Measurements from ENCODE around the gene BICC1. TPM values are rescaled to one million over a fixed set of nuclear protein-coding genes. Genes with fewer than 3 reads are reported as not detected.

BICC1 gene
- total and polyA plus RNA-seq, 2 experiments from 2014 or later = 5.8 to 20.4 TPM

GRCh38 chr10:58712982-58713381, 200.3 kb downstream of the BICC1 start:
- Histone ChIP-seq H2AFZ (no peak overlapping the region), H3K27me3 (no peaks in the 10 kb centered on the region), H3K4me1 (ENCODE audit: insufficient read depth) (no peaks in the 10 kb centered on the region), H3K79me2 (no peaks in the 10 kb centered on the region), H3K9me3 (ENCODE audit: low read depth) (no peaks in the 10 kb centered on the region), H3K4me3 (no peak overlapping the region), H3K27ac (no peak overlapping the region), H3K4me2 (no peak overlapping the region), H4K20me1 (ENCODE audit: insufficient read depth, poor library complexity, severe bottlenecking) (no peaks in the 10 kb centered on the region), H3K9me2 (replicated peaks; ENCODE audit: insufficient read depth) (no peaks in the 10 kb centered on the region), H3K36me3 (replicated peaks; ENCODE audit: insufficient read depth, low read depth) (no peaks in the 10 kb centered on the region)
- no peak for DNase-seq (ENCODE audit: low spot score)
- TF ChIP-seq CTCF (IDR thresholded peaks at IDR 0.05; ENCODE audit: poor library complexity) (peak; percentile 15), EZH2phosphoT487 (IDR thresholded peaks at IDR 0.05; ENCODE audit: low read depth, severe bottlenecking, unreplicated experiment) (no peak)
- WGBS (ENCODE audit: low lambda C conversion rate, missing lambda C conversion rate) = 52% methylated on average over 1 of the region's 1 CpG

- Histone ChIP-seq H3K79me2 (no peaks in the 10 kb centered on the region), H3K4me3 (no peak overlapping the region), H3K27ac (no peak overlapping the region), H3K36me3 (replicated peaks; ENCODE audit: insufficient read depth, low read depth) (no peaks in the 10 kb centered on the region), H4K20me1 (ENCODE audit: insufficient read depth, poor library complexity, severe bottlenecking) (no peaks in the 10 kb centered on the region), H3K4me2 (no peak overlapping the region), H3K9me2 (replicated peaks; ENCODE audit: insufficient read depth) (no peaks in the 10 kb centered on the region), H3K4me1 (ENCODE audit: insufficient read depth) (no peaks in the 10 kb centered on the region), H3K27me3 (no peaks in the 10 kb centered on the region), H2AFZ (no peak overlapping the region), H3K9me3 (ENCODE audit: low read depth) (no peaks in the 10 kb centered on the region)
- DNase-seq (ENCODE audit: low spot score) = no peak
- TF ChIP-seq EZH2phosphoT487 (IDR thresholded peaks at IDR 0.05; ENCODE audit: low read depth, severe bottlenecking, unreplicated experiment) (no peak), CTCF (IDR thresholded peaks at IDR 0.05; ENCODE audit: poor library complexity) (no peak), EZH2 (IDR thresholded peaks at IDR 0.05; ENCODE audit: borderline replicate concordance) (no peak)
- WGBS (ENCODE audit: low lambda C conversion rate, missing lambda C conversion rate) = 73% methylated on average over 2 of the region's 2 CpGs
Measured at GRCh38 chr10:58714409-58714808, 201.7 kb downstream of the BICC1 start.

- Histone ChIP-seq H3K27me3 (no peaks in the 10 kb centered on the region), H3K4me3 (no peak overlapping the region), H4K20me1 (ENCODE audit: insufficient read depth, poor library complexity, severe bottlenecking) (no peaks in the 10 kb centered on the region), H3K4me2 (no peak overlapping the region), H3K36me3 (replicated peaks; ENCODE audit: insufficient read depth, low read depth) (no peaks in the 10 kb centered on the region), H3K4me1 (ENCODE audit: insufficient read depth) (no peaks in the 10 kb centered on the region), H3K79me2 (no peaks in the 10 kb centered on the region), H3K9me3 (ENCODE audit: low read depth) (no peaks in the 10 kb centered on the region), H2AFZ (no peak overlapping the region), H3K9me2 (replicated peaks; ENCODE audit: insufficient read depth) (no peaks in the 10 kb centered on the region), H3K27ac (no peak overlapping the region)
- 91% methylated on average over 2 of the region's 2 CpGs for WGBS (ENCODE audit: low lambda C conversion rate, missing lambda C conversion rate)
- TF ChIP-seq EZH2 (IDR thresholded peaks at IDR 0.05; ENCODE audit: borderline replicate concordance) = no peak
- TF ChIP-seq CTCF (IDR thresholded peaks at IDR 0.05; ENCODE audit: poor library complexity) = no peak
- TF ChIP-seq EZH2phosphoT487 (IDR thresholded peaks at IDR 0.05; ENCODE audit: low read depth, severe bottlenecking, unreplicated experiment) = no peak
- DNase-seq (ENCODE audit: low spot score) = no peak
Measured at GRCh38 chr10:58715061-58715460, 202.4 kb downstream of the BICC1 start.

- 69% methylated on average over 13 of the region's 13 CpGs for WGBS (ENCODE audit: low lambda C conversion rate, missing lambda C conversion rate)
- H4K20me1 ChIP-seq (ENCODE audit: insufficient read depth, poor library complexity, severe bottlenecking) = no peaks in the 10 kb centered on the region
- H2AFZ ChIP-seq = no peak overlapping the region
- no peak overlapping the region for H3K4me3 ChIP-seq
- H3K9me2 ChIP-seq (replicated peaks; ENCODE audit: insufficient read depth) = no peaks in the 10 kb centered on the region
- H3K4me1 ChIP-seq (ENCODE audit: insufficient read depth) = no peaks in the 10 kb centered on the region
- no peak for TF ChIP-seq CTCF (IDR thresholded peaks at IDR 0.05; ENCODE audit: poor library complexity)
- TF ChIP-seq EZH2phosphoT487 (IDR thresholded peaks at IDR 0.05; ENCODE audit: low read depth, severe bottlenecking, unreplicated experiment) = no peak
- TF ChIP-seq EZH2 (IDR thresholded peaks at IDR 0.05; ENCODE audit: borderline replicate concordance) = no peak
- no peak overlapping the region for H3K4me2 ChIP-seq
- H3K27ac ChIP-seq = no peak overlapping the region
- H3K36me3 ChIP-seq (replicated peaks; ENCODE audit: insufficient read depth, low read depth) = no peaks in the 10 kb centered on the region
- H3K27me3 ChIP-seq = no peaks in the 10 kb centered on the region
- H3K79me2 ChIP-seq = no peaks in the 10 kb centered on the region
- no peaks in the 10 kb centered on the region for H3K9me3 ChIP-seq (ENCODE audit: low read depth)
- DNase-seq (ENCODE audit: low spot score) = no peak
Measured at GRCh38 chr10:58718596-58718995, 205.9 kb downstream of the BICC1 start.
